ENCODE data around the gene LPP.

LPP gene

DNA sequence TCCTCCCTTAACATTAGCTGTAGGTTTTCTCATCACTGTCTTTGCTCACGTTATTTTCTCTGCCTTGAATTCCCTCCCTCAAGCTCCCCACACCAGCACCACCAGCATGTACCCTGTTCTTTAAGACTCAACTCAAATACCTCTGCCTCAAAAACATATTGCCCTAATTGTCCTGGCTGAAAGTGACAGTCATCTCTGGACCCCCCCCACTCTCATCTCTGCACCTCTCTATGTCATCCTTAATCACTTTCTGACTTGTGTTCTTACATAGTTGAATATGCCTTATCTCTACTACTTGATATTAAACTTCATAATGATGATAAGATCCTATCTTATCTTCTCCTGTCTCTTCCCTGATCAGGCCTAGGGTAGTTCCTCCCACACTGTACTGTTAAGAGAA is 672.6 kb downstream of the LPP start:
- no peak for DNase-seq
- in situ Hi-C loops (cut with HindIII; ENCODE audit: low pct_ligation_motif_present, low pct_unique_long_range_greater_than_20kb, low sequenced_read_pairs), result no loop called here

GRCh38 chr3:188827103-188827502 is 673.1 kb downstream of the LPP start:
- no peak for DNase-seq
- in situ Hi-C loops (cut with HindIII; ENCODE audit: low pct_ligation_motif_present, low pct_unique_long_range_greater_than_20kb, low sequenced_read_pairs), result no loop called here

DNA sequence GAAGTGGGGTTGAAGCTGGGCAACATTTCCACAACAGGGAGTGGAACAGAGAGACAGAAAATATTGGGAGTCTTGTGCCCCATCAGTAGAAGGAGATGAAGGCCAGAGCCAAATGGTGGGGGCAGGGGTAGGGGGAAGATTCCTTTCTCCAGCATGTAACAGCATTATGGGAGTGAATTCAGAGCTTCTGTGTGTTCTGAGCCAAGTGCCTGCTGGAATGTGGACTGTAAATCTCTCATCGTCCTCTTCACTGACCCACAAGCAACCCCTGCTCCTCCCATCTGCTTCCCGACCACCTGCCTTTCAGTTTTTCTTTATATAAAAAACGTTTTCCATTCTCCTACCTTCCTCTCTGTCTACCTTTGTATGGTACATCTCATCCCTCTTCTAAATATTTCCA is 673.6 kb downstream of the LPP start:
- in situ Hi-C loops (cut with HindIII; ENCODE audit: low pct_ligation_motif_present, low pct_unique_long_range_greater_than_20kb, low sequenced_read_pairs), result no loop called here

DNA sequence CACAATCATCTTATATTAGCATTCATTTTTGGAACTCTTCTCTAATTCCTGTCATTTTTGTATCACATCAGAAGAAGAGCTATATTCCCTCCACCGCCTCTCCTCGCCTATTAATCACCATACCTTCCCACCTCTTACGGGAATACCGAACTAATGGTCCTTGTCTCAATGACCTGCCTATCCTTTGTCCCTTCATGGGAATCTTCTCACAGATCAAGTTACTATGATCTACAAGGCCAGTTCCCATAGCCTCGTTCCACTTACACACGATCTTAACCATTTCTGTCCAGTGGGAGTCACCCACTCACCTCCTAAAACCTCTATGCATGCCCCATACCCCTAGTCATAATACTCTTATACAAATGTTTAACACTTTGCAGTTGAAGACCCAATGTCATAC is 675.2 kb downstream of the LPP start:
- DNase-seq, result no peak
- in situ Hi-C loops (cut with HindIII; ENCODE audit: low pct_ligation_motif_present, low pct_unique_long_range_greater_than_20kb, low sequenced_read_pairs), result no loop called here

More for the DNA sequence above, 673.6 kb downstream of the LPP start:
- no peak for DNase-seq

- in situ Hi-C loops (cut with HindIII; ENCODE audit: low pct_ligation_motif_present, low pct_unique_long_range_greater_than_20kb, low sequenced_read_pairs), result no loop called here
- DNase-seq, result peak; percentile 18
These were observed 675.6 kb downstream of the LPP start for GRCh38 chr3:188829576-188829975.

- peak; percentile 7 for DNase-seq
- in situ Hi-C loops (cut with HindIII; ENCODE audit: low pct_ligation_motif_present, low pct_unique_long_range_greater_than_20kb, low sequenced_read_pairs), result no loop called here
These were observed 676.9 kb downstream of the LPP start for GRCh38 chr3:188830893-188831292.

- DNase-seq, result no peak
- in situ Hi-C loops (cut with HindIII; ENCODE audit: low pct_ligation_motif_present, low pct_unique_long_range_greater_than_20kb, low sequenced_read_pairs), result no loop called here
These were observed 678.2 kb downstream of the LPP start for GRCh38 chr3:188832146-188832545.

GRCh38 chr3:188832961-188833721 is 679.2 kb downstream of the LPP start:
- DNase-seq, result no peak
- in situ Hi-C loops (cut with HindIII; ENCODE audit: low pct_ligation_motif_present, low pct_unique_long_range_greater_than_20kb, low sequenced_read_pairs), result no loop called here

GRCh38 chr3:188834349-188834748 is 680.4 kb downstream of the LPP start:
- DNase-seq, result no peak
- in situ Hi-C loops (cut with HindIII; ENCODE audit: low pct_ligation_motif_present, low pct_unique_long_range_greater_than_20kb, low sequenced_read_pairs), result no loop called here

DNA sequence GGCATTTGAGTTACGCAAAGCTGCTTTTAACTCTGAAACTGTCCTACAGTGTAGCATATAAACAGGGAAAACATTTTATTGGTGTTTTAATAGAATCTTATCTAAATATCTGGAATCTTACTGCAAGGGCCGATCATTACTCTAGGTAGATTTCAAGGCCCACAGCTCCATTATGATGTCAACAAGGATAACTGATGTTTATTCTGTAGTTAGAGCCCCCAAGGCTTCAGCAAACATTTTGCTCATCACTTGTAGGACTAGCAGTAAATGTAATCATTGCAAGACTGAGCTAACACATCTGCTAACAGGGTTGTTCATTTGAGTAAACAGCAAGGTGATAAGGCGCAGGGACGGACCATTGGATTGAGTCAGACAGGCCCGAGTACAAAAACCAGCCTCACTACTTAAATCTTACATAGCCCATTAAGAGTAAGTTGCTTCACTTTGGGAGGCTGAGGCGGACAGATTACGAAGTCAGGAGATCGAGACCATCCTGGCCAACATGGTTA is 685.3 kb downstream of the LPP start:
- in situ Hi-C loops (cut with HindIII; ENCODE audit: low pct_ligation_motif_present, low pct_unique_long_range_greater_than_20kb, low sequenced_read_pairs), result no loop called here
- DNase-seq, result no peak

DNA sequence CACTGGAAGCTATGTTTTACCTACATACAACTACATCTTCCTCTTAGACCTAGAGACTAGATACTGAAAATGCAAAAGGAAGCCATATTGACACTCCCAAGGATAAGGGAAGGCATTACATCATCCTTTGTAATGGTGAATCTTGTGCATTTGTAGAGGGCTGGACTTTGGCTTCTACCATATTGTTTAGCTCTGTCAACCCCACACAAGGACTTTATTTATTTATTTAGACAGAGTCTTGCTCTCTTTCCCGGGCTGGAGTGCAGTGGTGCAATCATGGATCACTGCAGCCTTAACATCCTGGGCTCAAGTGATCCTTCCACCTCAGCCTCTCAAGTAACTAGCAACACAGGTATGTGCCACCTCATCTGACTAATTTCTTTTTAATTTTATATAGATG is 686.3 kb downstream of the LPP start:
- in situ Hi-C loops (cut with HindIII; ENCODE audit: low pct_ligation_motif_present, low pct_unique_long_range_greater_than_20kb, low sequenced_read_pairs), result no loop called here
- DNase-seq, result no peak

GRCh38 chr3:188841906-188842305 is 687.9 kb downstream of the LPP start:
- in situ Hi-C loops (cut with HindIII; ENCODE audit: low pct_ligation_motif_present, low pct_unique_long_range_greater_than_20kb, low sequenced_read_pairs), result no loop called here
- DNase-seq, result no peak

- DNase-seq, result no peak
- in situ Hi-C loops (cut with HindIII; ENCODE audit: low pct_ligation_motif_present, low pct_unique_long_range_greater_than_20kb, low sequenced_read_pairs), result no loop called here
These were observed 688.7 kb downstream of the LPP start for GRCh38 chr3:188842639-188843038.

- in situ Hi-C loops (cut with HindIII; ENCODE audit: low pct_ligation_motif_present, low pct_unique_long_range_greater_than_20kb, low sequenced_read_pairs), result no loop called here
- DNase-seq, result no peak
These were observed 690.1 kb downstream of the LPP start for GRCh38 chr3:188844096-188844495.

- in situ Hi-C loops (cut with HindIII; ENCODE audit: low pct_ligation_motif_present, low pct_unique_long_range_greater_than_20kb, low sequenced_read_pairs), result no loop called here
- no peak for DNase-seq
These were observed 691.6 kb downstream of the LPP start for GRCh38 chr3:188845514-188845913.

- in situ Hi-C loops (cut with HindIII; ENCODE audit: low pct_ligation_motif_present, low pct_unique_long_range_greater_than_20kb, low sequenced_read_pairs), result no loop called here
- no peak for DNase-seq
These were observed 695.0 kb downstream of the LPP start for GRCh38 chr3:188848947-188849346.

GRCh38 chr3:188853856-188854771 is 700.2 kb downstream of the LPP start:
- in situ Hi-C loops (cut with HindIII; ENCODE audit: low pct_ligation_motif_present, low pct_unique_long_range_greater_than_20kb, low sequenced_read_pairs), result no loop called here
- DNase-seq, result no peak

DNA sequence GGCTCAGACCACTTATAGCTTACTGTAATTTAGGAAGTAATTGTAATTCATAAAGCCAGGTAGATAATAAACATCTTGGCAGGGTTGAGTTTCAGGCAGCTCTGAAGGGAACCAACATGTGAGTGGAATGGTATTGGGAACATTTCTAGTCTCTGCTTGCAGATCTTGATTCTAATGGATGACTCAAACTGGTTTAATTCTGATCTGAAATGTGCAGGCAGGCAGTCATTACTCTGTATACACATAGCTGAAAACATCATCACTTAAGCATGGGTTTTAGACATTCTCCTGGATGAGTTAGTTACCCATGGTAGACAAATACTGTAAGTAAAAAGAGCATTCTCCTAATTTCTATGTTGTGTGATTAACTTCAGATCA is 700.8 kb downstream of the LPP start:
- in situ Hi-C loops (cut with HindIII; ENCODE audit: low pct_ligation_motif_present, low pct_unique_long_range_greater_than_20kb, low sequenced_read_pairs), result no loop called here
- DNase-seq, result no peak

GRCh38 chr3:188855675-188856074 is 701.7 kb downstream of the LPP start:
- in situ Hi-C loops (cut with HindIII; ENCODE audit: low pct_ligation_motif_present, low pct_unique_long_range_greater_than_20kb, low sequenced_read_pairs), result no loop called here
- DNase-seq, result no peak

DNA sequence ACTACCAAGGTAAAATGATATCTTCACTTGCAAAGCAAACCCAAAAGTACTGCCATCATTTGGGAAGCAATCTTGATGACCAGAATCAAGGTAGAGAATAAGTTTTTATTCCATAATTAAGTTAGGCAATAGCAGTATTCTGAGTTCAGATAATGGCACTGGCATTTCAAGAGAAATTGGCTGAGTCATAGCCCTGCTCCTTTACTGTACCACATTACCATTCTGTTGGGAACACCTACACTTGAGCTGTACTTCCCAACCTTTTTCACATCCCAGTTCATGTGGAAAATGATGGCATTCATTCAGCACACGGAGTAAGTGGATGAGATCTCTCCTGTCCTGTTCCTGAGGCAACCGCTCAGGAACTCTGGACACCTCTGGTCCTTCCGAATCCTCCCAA is 706.2 kb downstream of the LPP start:
- in situ Hi-C loops (cut with HindIII; ENCODE audit: low pct_ligation_motif_present, low pct_unique_long_range_greater_than_20kb, low sequenced_read_pairs), result no loop called here
- no peak for DNase-seq

All from ACHN (cell line).